ENCODE results near the gene NHERF2. TPM values are rescaled to one million over a fixed set of nuclear protein-coding genes. Genes with fewer than 3 reads are reported as not detected.

NHERF2 gene
- total and polyA plus RNA-seq, 2 of the 4 experiments (the other 2 are of a cell fraction) = 18.6 to 77.8 TPM

- ATAC-seq (ENCODE audit: low read depth) (no peak), DNase-seq (no peak)
- Histone ChIP-seq H3K9me3 (ENCODE audit: control insufficient read depth, insufficient read depth, low read length) (no peaks in the 10 kb centered on the region), H2AK5ac (ENCODE audit: low read depth, low read length) (no peak overlapping the region), H3K56ac (ENCODE audit: extremely low read depth, insufficient read depth, low read length) (no peak overlapping the region), H3K4ac (ENCODE audit: low read depth, low read length) (no peak overlapping the region), H4K5ac (ENCODE audit: low read depth, low read length) (no peak overlapping the region), H2AK9ac (replicated peaks; ENCODE audit: low read depth, low read length, poor library complexity) (peak overlapping the region; percentile 55), H2AFZ (replicated peaks; ENCODE audit: low read length, poor library complexity) (no peak overlapping the region), H2BK20ac (ENCODE audit: low read depth, low read length) (no peak overlapping the region), H3K9me1 (ENCODE audit: insufficient read depth, low read length) (no peaks in the 10 kb centered on the region), H3K23ac (ENCODE audit: low read depth, low read length) (no peak overlapping the region), H3K4me1 (ENCODE audit: control insufficient read depth, insufficient read depth, low read length) (peaks cover 3% of the 10 kb centered on the region; the same call in 1 of the 2 replicates), H3K18ac (ENCODE audit: low read depth, low read length) (no peak overlapping the region), H3K14ac (replicated peaks; ENCODE audit: low read depth, low read length) (no peak overlapping the region), H2BK5ac (ENCODE audit: low read depth, low read length, poor library complexity, severe bottlenecking) (no peak overlapping the region), H3K4me2 (ENCODE audit: low read depth, low read length) (no peak overlapping the region), H3K27ac (ENCODE audit: insufficient read depth, low read length) (no peak overlapping the region), H4K8ac (ENCODE audit: low read depth in 2 of 2, low read length in 2 of 2) (no peak overlapping the region), H3K9ac (ENCODE audit: low read depth, low read length) (no peak overlapping the region), H3K36me3 (ENCODE audit: control insufficient read depth, insufficient read depth, low read length) (peaks cover 80% of the 10 kb centered on the region), H4K91ac (ENCODE audit: insufficient read depth, low read depth, low read length) (no peak overlapping the region), H3K27me3 (ENCODE audit: control insufficient read depth, insufficient read depth, low read length) (no peaks in the 10 kb centered on the region), H2BK120ac (ENCODE audit: low read depth, low read length) (no peak overlapping the region), H3K4me3 (ENCODE audit: insufficient read depth, low read depth, low read length) (no peak overlapping the region), H3K79me1 (ENCODE audit: low read depth in 1 of 2, low read length in 2 of 2) (0 out of 4 replicates have a peak, but pooled peaks cover 0 to 3% of the 10 kb centered on the region in 2 experiments), H4K20me1 (ENCODE audit: insufficient read depth, low read length) (peaks cover 17% of the 10 kb centered on the region), H2BK15ac (ENCODE audit: low read depth, low read length) (no peak overlapping the region)
- dilution Hi-C loops (cut with HindIII; ENCODE audit: low sequenced_read_pairs, unreplicated experiment) (no loop called here), intact Hi-C loops (cut with micrococcal nuclease) (no loop called here), in situ Hi-C loops (cut with MboI; ENCODE audit: low sequenced_read_pairs) (no loop called here)
- ChIA-PET CTCF (interaction anchor here (0.6 kb wide), 1 partner anchor 63 kb away, joined by 3 read pairs; no protein-coding TSS in a partner anchor), POLR2A (ENCODE audit: unreplicated experiment) (no interaction called here)
- TF ChIP-seq SMC3 (IDR thresholded peaks at IDR 0.05; ENCODE audit: low read depth, low read length) (no peak), CHD1 (IDR thresholded peaks at IDR 0.05; ENCODE audit: low read depth, low read length) (no peak), BHLHE40 (IDR thresholded peaks at IDR 0.05; ENCODE audit: low read depth, low read length) (no peak), USF2 (IDR thresholded peaks at IDR 0.05; ENCODE audit: low read depth, low read length) (no peak), MAFK (IDR thresholded peaks at IDR 0.05; ENCODE audit: low read depth, low read length) (no peak), ELK1 (IDR thresholded peaks at IDR 0.05; ENCODE audit: borderline replicate concordance, low read depth, low read length) (no peak), RAD21 (IDR thresholded peaks at IDR 0.05; ENCODE audit: low read length) (no peak), FOS (IDR thresholded peaks at IDR 0.05; ENCODE audit: low read depth, low read length) (no peak)
- WGBS, 2 experiments (ENCODE audit: extremely low coverage in 2 of 2, insufficient read length in 1 of 2) = 60% methylated on average over 8 of the region's 16 CpGs; no CpG with 5 or more reads in 1 of the 2 experiments
- BruUV-seq (replicated peaks) = no TSS peak
Observed at GRCh38 chr16:2082983-2083364, 56.3 kb downstream of the NHERF2 start.
